ENCODE data around the gene GSTO2. TPM values are rescaled to one million over a fixed set of nuclear protein-coding genes. Genes with fewer than 3 reads are reported as not detected.

GSTO2 gene
- total and polyA plus RNA-seq, 10 of the 15 experiments (the other 5 are each of a cell fraction or from before 2014, with no cell fraction given), result 0.16 to 0.86 (median 0.46) TPM

- intact Hi-C loops (cut with micrococcal nuclease; ENCODE audit: unreplicated experiment), result loop anchor here (1.0 kb wide), 1 partner anchor 45 kb away; no protein-coding TSS in a partner anchor
- Histone ChIP-seq H3K4me3 (no peak overlapping the region), H3K79me2 (ENCODE audit: control insufficient read depth, insufficient read depth, low read length) (no peaks in the 10 kb centered on the region), H3K36me3 (ENCODE audit: control insufficient read depth in 2 of 2, insufficient read depth in 2 of 2, low read length in 1 of 2) (peaks cover 0 to 2% of the 10 kb centered on the region in 2 experiments; a peak in 1 of 4 replicates), H2AFZ (ENCODE audit: control insufficient read depth, low read depth, low read length) (no peak overlapping the region), H3K4me1 (ENCODE audit: control insufficient read depth, insufficient read depth, low read length) (peaks cover 26% of the 10 kb centered on the region), H3K4me2 (ENCODE audit: control insufficient read depth, insufficient read depth) (no peak overlapping the region), H3K9ac (ENCODE audit: control insufficient read depth, insufficient read depth, low read length) (no peak overlapping the region), H3K9me3 (replicated peaks; ENCODE audit: control insufficient read depth, insufficient read depth, low read length) (no peaks in the 10 kb centered on the region; the same call in 2 of the 3 replicates), H3K27me3 (replicated peaks in 1 of 2; ENCODE audit: control insufficient read depth in 2 of 2, insufficient read depth in 2 of 2, low read length in 1 of 2) (peaks cover 0 to 2% of the 10 kb centered on the region in 2 experiments; a peak in 1 of 4 replicates), H4K20me1 (ENCODE audit: control insufficient read depth, insufficient read depth) (no peaks in the 10 kb centered on the region), H3K27ac (ENCODE audit: control insufficient read depth, insufficient read depth) (no peak overlapping the region)
- FAIRE-seq, result no peak
- no TSS peak for BruUV-seq (replicated peaks)
- in situ Hi-C loops (cut with MboI), result no loop called here
- SMC1A ChIA-PET (ENCODE audit: uncharacterized antibody, unreplicated experiment), result interaction anchor here (1.0 to 7.3 kb wide), 8 partner anchors 10 to 45 kb away, joined by 3 to 187 read pairs (median 12); partner anchors contain the start of genes CFAP58 and ITPRIP
- RAD21 ChIA-PET (ENCODE audit: unreplicated experiment), result interaction anchor here (1.2 to 9.0 kb wide), 8 partner anchors 9 to 47 kb away, joined by 5 to 137 read pairs (median 12); partner anchors contain the start of genes CFAP58 and ITPRIP
- 60% methylated on average over 8 of the region's 8 CpGs for WGBS (ENCODE audit: insufficient coverage, insufficient replicate concordance, low lambda C conversion rate, missing lambda C conversion rate)
- CTCF ChIA-PET, result interaction anchor here (1.0 to 13.3 kb wide), 16 partner anchors 9 to 309 kb away, joined by 3 to 419 read pairs (median 8); partner anchors contain the start of genes CFAP58 and ITPRIP
- TF ChIP-seq MYC (IDR thresholded peaks at IDR 0.05; ENCODE audit: insufficient read depth, insufficient read length, insufficient replicate concordance, low read length, severe bottlenecking) (no peak), PAX8 (IDR thresholded peaks at IDR 0.05) (no peak), SRF (IDR thresholded peaks at IDR 0.05; ENCODE audit: low read depth in 2 of 2, low read length in 2 of 2) (no peak), GABPA (IDR thresholded peaks at IDR 0.05; ENCODE audit: low read depth) (no peak), HDGF (IDR thresholded peaks at IDR 0.05) (no peak), POLR2A (IDR thresholded peaks at IDR 0.05; ENCODE audit: low read depth, low read length) (no peak), ZSCAN29 (IDR thresholded peaks at IDR 0.05) (no peak), YBX1 (IDR thresholded peaks at IDR 0.05) (no peak), SPI1 (IDR thresholded peaks at IDR 0.05; ENCODE audit: borderline replicate concordance, insufficient read depth, low read depth, low read length) (no peak)
- TF ChIP-seq, protein P1, sequence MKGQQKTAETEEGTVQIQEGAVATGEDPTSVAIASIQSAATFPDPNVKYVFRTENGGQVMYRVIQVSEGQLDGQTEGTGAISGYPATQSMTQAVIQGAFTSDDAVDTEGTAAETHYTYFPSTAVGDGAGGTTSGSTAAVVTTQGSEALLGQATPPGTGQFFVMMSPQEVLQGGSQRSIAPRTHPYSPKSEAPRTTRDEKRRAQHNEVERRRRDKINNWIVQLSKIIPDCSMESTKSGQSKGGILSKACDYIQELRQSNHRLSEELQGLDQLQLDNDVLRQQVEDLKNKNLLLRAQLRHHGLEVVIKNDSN (IDR thresholded peaks at IDR 0.05; ENCODE audit: borderline replicate concordance, extremely low read length, insufficient read depth, low read depth, low read length), result no peak
- TF ChIP-seq, protein P2, sequence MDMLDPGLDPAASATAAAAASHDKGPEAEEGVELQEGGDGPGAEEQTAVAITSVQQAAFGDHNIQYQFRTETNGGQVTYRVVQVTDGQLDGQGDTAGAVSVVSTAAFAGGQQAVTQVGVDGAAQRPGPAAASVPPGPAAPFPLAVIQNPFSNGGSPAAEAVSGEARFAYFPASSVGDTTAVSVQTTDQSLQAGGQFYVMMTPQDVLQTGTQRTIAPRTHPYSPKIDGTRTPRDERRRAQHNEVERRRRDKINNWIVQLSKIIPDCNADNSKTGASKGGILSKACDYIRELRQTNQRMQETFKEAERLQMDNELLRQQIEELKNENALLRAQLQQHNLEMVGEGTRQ (IDR thresholded peaks at IDR 0.05; ENCODE audit: borderline replicate concordance, low read depth, low read length), result no peak
- ATAC-seq, result no peak
- POLR2A ChIA-PET, result interaction anchor here (0.5 to 1.3 kb wide), 3 partner anchors 13 to 46 kb away, joined by 4 to 10 read pairs (median 4); partner anchors contain the start of gene ITPRIP
- DNase-seq (ENCODE audit: low read depth, low spot score), result no peak
These were observed 35.9 kb downstream of the GSTO2 start for GRCh38 chr10:104304927-104305326.

Measured in GM12878 (cell line).